Endometrial microvascular endothelial cells (primary cell): ENCODE data around the gene IRS1. TPM values are rescaled to one million over a fixed set of nuclear protein-coding genes. Genes with fewer than 3 reads are reported as not detected.

Source experiments
- in situ Hi-C: cut with HindIII; loops from 2 replicates; pipeline ENCODE4 v1.10.0; 2017; ENCODE audit warnings: low sequenced_read_pairs, low pct_unique_long_range_greater_than_20kb; ENCODE audit errors: inconsistent ontology term
- total RNA-seq: library from RNA; depleted of rRNA; stranded (reverse); fragments of >200 nt; gene quantifications from one replicate; pipeline ENCODE4 v1.2.3, GENCODE V29; 2015; ENCODE audit errors: inconsistent ontology term

IRS1 gene
- total RNA-seq, 1 donor from 2014 or later: 0.28 TPM

DNA sequence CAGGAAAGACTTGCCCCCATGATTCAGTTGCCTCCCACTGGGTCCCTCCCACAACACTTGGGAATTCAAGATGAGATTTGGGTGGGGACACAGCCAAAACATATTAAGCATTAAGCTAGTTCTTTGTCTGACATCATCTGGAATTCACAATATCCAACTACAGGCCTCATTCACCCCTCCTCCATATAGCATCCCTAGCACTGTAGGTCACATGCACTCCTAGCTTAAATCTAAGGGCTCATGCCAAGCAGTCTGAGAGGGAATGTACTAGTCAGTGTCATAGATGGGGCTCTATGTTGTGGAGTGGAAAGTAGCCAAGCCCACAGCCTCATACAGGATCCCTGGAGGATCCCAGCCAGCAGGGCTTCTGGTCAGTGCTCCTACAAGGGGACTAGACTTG is 92.1 kb downstream of the IRS1 start:
- in situ Hi-C loops: no loop called here

- in situ Hi-C loops: no loop called here
Measured at GRCh38 chr2:226705965-226706364, 93.7 kb downstream of the IRS1 start.

GRCh38 chr2:226705133-226705886 is 94.3 kb downstream of the IRS1 start:
- in situ Hi-C loops: no loop called here

GRCh38 chr2:226703514-226703913 is 96.1 kb downstream of the IRS1 start:
- in situ Hi-C loops: no loop called here

- in situ Hi-C loops: no loop called here
Measured at GRCh38 chr2:226702376-226702775, 97.2 kb downstream of the IRS1 start.

DNA sequence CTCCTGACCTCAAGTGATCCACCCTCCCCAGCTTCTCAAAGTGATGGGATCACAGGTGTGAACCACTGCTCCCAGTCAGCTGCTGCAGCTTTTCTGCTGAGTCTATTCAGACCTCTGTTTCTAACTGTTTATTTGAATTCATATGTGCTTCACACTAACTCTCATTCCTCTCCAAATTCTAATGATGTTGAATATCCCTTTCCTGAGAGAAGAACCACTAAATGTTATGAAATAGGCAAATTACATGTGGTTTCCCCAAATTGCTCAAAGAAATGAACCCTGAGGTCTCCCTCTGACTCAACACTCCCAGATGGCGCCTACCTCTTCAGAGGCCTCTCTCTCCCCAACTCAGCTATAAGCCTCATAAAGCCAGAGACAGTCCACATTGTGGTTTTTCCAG is 98.6 kb downstream of the IRS1 start:
- in situ Hi-C loops: no loop called here

DNA sequence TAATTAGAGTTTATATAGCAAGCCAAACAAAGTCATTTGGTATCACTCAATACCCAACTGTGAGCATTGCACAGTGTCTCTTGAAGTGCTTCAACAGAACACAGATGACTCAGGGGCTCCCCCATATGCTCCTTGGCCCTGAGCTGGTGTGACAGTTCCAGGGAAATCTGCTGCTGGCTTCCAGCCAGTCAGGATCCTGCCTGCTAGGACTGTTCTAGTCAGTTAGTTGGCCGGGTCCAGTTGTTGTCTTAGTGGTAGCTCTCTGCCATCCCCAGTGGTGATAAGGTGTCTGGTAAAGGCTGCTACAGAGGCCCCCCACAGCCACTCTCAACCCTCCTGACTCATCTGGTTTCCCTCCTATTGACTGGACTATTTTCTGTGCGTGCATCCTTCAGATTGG is 100.3 kb downstream of the IRS1 start:
- in situ Hi-C loops: no loop called here

GRCh38 chr2:226698671-226699070 is 100.9 kb downstream of the IRS1 start:
- in situ Hi-C loops: no loop called here

DNA sequence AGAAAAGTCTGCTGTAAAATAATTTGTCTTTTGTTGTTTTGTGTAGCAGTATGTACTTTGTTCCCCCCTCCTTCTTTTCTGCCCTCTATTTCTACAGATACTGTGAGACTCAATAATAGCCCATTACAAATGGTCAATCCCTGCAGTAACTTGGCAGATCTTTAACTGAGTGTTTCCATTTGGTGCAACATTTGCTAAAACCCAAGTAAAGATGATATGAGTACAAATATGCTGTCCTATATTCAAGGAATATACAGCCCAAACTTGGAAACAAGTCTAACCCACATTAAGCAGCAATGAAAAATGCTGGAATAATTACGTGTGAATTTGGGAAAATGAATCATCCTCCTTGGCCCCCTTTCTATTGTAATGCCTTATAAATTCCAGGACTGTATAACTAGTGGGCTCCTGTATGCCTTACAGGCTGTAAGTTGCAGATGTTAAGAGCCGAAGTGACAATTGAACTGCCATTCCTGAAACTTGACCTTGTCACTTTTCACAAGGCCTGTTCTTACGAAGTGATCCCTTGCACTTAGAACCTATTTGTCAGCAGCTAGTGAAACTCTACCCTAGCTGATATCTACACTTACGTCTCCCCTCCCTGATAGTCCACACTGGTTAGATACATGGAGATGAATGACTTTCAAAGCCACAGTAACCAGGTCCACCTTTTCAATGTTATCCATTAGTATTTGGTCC is 104.9 kb downstream of the IRS1 start:
- in situ Hi-C loops: no loop called here

DNA sequence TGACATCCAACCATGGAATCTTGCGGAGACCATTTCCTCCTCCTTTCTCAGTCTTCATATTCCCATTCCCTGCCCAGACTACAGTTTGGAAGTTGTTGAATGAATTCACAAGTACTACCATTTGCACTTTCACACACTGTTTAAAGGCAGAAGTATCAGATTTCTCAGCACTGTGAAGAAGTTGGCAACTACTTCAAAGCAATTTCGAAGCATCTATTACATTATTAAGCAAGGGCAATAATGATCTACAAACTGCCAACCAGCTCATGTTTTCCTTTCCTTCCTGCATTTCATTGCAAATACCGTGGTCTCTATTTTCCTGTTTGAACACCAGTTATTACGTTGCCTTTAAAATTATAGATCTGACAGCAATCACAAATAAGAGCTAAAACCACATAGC is 105.5 kb downstream of the IRS1 start:
- in situ Hi-C loops: no loop called here

DNA sequence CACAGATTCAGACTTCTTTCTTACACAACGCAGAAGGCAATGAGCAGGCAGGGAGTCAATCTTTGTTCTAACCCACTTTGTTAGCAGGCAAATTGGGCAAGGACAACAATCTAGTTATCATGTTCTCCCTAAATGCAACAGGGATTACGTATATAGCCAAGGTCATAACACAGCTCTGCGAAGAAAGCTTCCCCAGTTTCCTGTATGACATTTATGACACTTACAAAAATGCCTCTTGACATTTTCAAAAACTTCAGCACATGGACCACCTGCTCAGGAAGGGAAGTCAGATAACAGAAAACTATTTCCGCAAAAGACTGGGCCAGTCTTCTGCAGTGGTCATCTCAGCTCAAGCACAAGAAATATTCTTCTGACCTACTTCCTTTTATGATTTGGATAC is 106.1 kb downstream of the IRS1 start:
- in situ Hi-C loops: no loop called here

GRCh38 chr2:226692521-226693126 is 107.0 kb downstream of the IRS1 start:
- in situ Hi-C loops: no loop called here

- in situ Hi-C loops: no loop called here
Measured at GRCh38 chr2:226691255-226691654, 108.4 kb downstream of the IRS1 start.

GRCh38 chr2:226690461-226691024 is 109.1 kb downstream of the IRS1 start:
- in situ Hi-C loops: no loop called here

DNA sequence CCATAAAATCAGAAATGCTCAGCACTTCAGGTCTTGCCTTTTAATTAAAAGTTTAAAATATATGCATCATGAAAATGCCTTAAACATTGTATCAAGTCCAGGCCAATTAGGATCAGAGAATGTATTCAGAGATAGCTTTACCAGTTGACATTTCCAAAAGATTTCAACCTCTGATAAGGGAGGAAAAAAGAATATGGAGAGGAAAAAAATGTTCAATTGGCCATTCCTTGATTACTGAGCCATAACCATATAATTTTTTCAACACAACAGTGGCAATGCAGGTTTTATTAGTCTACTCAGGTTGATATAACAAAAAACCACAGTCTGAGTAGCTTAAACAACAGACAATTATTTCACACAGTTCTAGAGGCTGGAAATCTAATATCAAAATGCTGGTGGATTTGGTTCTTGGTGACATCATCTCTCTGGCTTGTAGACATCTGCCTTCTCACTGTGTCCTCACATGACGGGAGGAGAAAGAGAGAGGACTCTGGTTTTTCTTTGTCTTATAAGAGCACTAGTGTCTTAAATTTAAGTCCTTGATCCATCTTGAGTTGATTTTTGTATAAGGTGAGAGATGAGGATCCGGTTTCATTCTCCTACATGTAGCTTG is 111.9 kb downstream of the IRS1 start:
- in situ Hi-C loops: no loop called here

GRCh38 chr2:226684563-226684959 is 115.1 kb downstream of the IRS1 start:
- in situ Hi-C loops: no loop called here

GRCh38 chr2:226683944-226684562 is 115.6 kb downstream of the IRS1 start:
- in situ Hi-C loops: no loop called here

DNA sequence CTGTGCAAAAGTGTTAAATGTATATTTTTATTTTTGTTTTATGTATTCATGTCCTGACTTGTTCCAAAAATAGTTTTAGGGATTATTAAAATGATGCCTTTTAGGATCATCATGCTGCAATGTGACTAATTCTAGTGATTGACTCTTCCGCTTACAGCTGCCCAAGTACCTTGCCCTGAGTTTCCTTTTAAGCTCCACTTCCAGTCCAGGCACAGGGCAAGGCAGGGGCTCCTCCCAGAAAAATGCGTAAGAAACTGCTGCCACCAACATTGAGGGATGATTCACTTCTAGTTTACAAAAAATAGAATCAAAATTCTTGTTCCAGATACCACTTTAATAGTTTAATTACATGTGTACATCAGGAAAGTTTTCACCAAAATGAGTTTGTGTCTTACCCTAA is 116.4 kb downstream of the IRS1 start:
- in situ Hi-C loops: no loop called here
